Trophoblast cell (in vitro differentiated cells and primary cell): ENCODE results near the gene FKBP5.

Experiments used
- DNase-seq, 2 donors: peaks; one replicate each; pipeline ENCODE4 v3.0.0-alpha.2; 2016
- H2AFZ ChIP-seq: 2 replicates; pipeline ENCODE4 v1.6.1; 2013; ENCODE audit warnings: low read length, moderate library complexity, mild to moderate bottlenecking; ENCODE audit not compliant: insufficient read depth, poor library complexity
- H2AK5ac ChIP-seq: 2 replicates; pipeline ENCODE4 v1.6.1; 2013; ENCODE audit warnings: mild to moderate bottlenecking, low read length
- H2BK120ac ChIP-seq: 2 replicates; pipeline ENCODE4 v1.6.1; 2013; ENCODE audit warnings: low read length, mild to moderate bottlenecking, moderate library complexity; ENCODE audit not compliant: insufficient read depth, poor library complexity
- H2BK12ac ChIP-seq: 2 replicates; pipeline ENCODE4 v1.6.1; 2013; ENCODE audit warnings: mild to moderate bottlenecking, low read length, moderate library complexity
- H2BK5ac ChIP-seq: 2 replicates; pipeline ENCODE4 v1.6.1; 2013; ENCODE audit warnings: low read length, low read depth, moderate library complexity, mild to moderate bottlenecking; ENCODE audit not compliant: poor library complexity
- H3K14ac ChIP-seq: 2 replicates; pipeline ENCODE4 v1.6.1; 2013; ENCODE audit warnings: mild to moderate bottlenecking, low read length
- H3K18ac ChIP-seq: 2 replicates; pipeline ENCODE4 v1.6.1; 2013; ENCODE audit warnings: mild to moderate bottlenecking, low read length
- H3K23ac ChIP-seq: 2 replicates; pipeline ENCODE4 v1.6.1; 2013; ENCODE audit warnings: low read length
- H3K27ac ChIP-seq: 2 replicates; pipeline ENCODE4 v1.5.1; 2013; ENCODE audit warnings: low read depth, mild to moderate bottlenecking, inconsistent platforms, low read length, moderate library complexity
- H3K27me3 ChIP-seq: 2 replicates; pipeline ENCODE4 v1.6.1; 2013; ENCODE audit warnings: inconsistent platforms, mild to moderate bottlenecking, low read length, moderate library complexity; ENCODE audit not compliant: insufficient read depth
- H3K36me3 ChIP-seq, 2 experiments: 1 replicate in 1 of 2; 2 replicates in 1 of 2; pipeline ENCODE4 v1.6.1; 2013; ENCODE audit warnings: low read length in 2 of 2, mild to moderate bottlenecking in 2 of 2, moderate library complexity in 1 of 2; ENCODE audit not compliant: insufficient read depth in 2 of 2, control insufficient read depth in 1 of 2
- H3K4ac ChIP-seq: 2 replicates; pipeline ENCODE4 v1.6.1; 2013; ENCODE audit warnings: low read depth, mild to moderate bottlenecking, low read length, moderate library complexity
- H3K4me1 ChIP-seq, 2 experiments: 1 replicate in 1 of 2; 2 replicates in 1 of 2; pipeline ENCODE4 v1.6.1; 2013; ENCODE audit warnings: low read length in 2 of 2, mild to moderate bottlenecking in 2 of 2, moderate library complexity in 1 of 2; ENCODE audit not compliant: insufficient read depth in 2 of 2, control insufficient read depth in 1 of 2
- H3K4me2 ChIP-seq: 2 replicates; pipeline ENCODE4 v1.6.1; 2013; ENCODE audit warnings: inconsistent platforms, mild to moderate bottlenecking, low read length, moderate library complexity
- H3K4me3 ChIP-seq: 2 replicates; pipeline ENCODE4 v1.5.1; 2013; ENCODE audit warnings: mild to moderate bottlenecking, low read depth, low read length, inconsistent platforms
- H3K79me1 ChIP-seq: one replicate; pipeline ENCODE4 v1.6.1; 2013; ENCODE audit warnings: low read length
- H3K79me2 ChIP-seq: 2 replicates; pipeline ENCODE4 v1.6.1; 2013; ENCODE audit warnings: low read length, mild to moderate bottlenecking; ENCODE audit not compliant: control insufficient read depth, insufficient read depth, poor library complexity
- H3K9ac ChIP-seq: 2 replicates; pipeline ENCODE4 v1.6.1; 2013; ENCODE audit warnings: mild to moderate bottlenecking, low read length
- H3K9me3 ChIP-seq: 2 replicates; pipeline ENCODE4 v1.6.1; 2013; ENCODE audit warnings: low read depth, mild to moderate bottlenecking, control low read depth, inconsistent platforms, low read length; ENCODE audit not compliant: insufficient read depth
- H4K12ac ChIP-seq: 2 replicates; pipeline ENCODE4 v1.6.1; 2013; ENCODE audit warnings: low read depth, mild to moderate bottlenecking, low read length, moderate library complexity
- H4K8ac ChIP-seq: 2 replicates; pipeline ENCODE4 v1.6.1; 2013; ENCODE audit warnings: low read depth, mild to moderate bottlenecking, low read length, moderate library complexity
- H4K91ac ChIP-seq: one replicate; pipeline ENCODE4 v1.6.1; 2013; ENCODE audit warnings: low read depth, mild to moderate bottlenecking, low read length, moderate library complexity
- WGBS: extraction: QIAGEN DNeasy Blood & Tissue Kit; methylation state at CpG from one replicate; pipeline ENCODE4 v1.1.7; 2013; ENCODE audit warnings: missing lambda C conversion rate; ENCODE audit not compliant: insufficient read length, insufficient coverage; ENCODE audit errors: extremely low coverage; 5-methylcytosine and 5-hydroxymethylcytosine counted together

The FKBP5 gene

DNA sequence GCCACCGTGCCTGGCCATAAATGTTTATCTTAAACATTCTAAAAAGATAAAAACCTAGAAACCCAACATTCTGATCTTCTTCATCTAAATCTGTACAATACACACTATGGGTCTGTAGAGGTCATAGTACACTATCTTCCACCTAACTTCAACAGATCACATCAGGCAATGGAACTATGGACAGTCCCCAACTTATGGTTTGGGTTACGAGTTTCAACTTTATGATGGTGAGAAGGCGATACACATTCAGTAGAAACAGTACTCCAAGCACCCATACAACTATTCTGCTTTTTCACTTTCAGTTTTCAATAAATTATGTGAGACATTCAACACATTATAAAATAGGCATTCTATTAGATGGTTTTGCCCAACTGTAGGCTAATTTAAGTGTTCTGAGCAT is 23.1 kb downstream of the FKBP5 start:
- no peaks in the 10 kb centered on the region for H3K79me1 ChIP-seq
- H3K4me3 ChIP-seq, result no peak overlapping the region
- H2AK5ac ChIP-seq, result no peak overlapping the region
- no peak overlapping the region for H4K91ac ChIP-seq
- H2AFZ ChIP-seq, result no peak overlapping the region
- no peak overlapping the region for H3K4ac ChIP-seq
- no peaks in the 10 kb centered on the region for H3K27me3 ChIP-seq
- H2BK120ac ChIP-seq, result no peak overlapping the region
- H3K4me1 ChIP-seq, result no peaks in the 10 kb centered on the region
- no CpG with 5 or more reads among the region's 3 CpGs for WGBS
- no peak overlapping the region for H3K23ac ChIP-seq
- H3K18ac ChIP-seq, result no peak overlapping the region
- H2BK12ac ChIP-seq, result no peak overlapping the region
- no peaks in the 10 kb centered on the region for H3K79me2 ChIP-seq
- no peak overlapping the region for H4K8ac ChIP-seq
- H3K4me2 ChIP-seq, result no peak overlapping the region
- no peaks in the 10 kb centered on the region for H3K36me3 ChIP-seq
- H3K9ac ChIP-seq, result no peak overlapping the region
- no peak overlapping the region for H2BK5ac ChIP-seq
- H3K9me3 ChIP-seq, result no peaks in the 10 kb centered on the region
- no peak overlapping the region for H3K27ac ChIP-seq
- H4K12ac ChIP-seq, result no peak overlapping the region
- no peak for DNase-seq
- H3K14ac ChIP-seq, result no peak overlapping the region

DNA sequence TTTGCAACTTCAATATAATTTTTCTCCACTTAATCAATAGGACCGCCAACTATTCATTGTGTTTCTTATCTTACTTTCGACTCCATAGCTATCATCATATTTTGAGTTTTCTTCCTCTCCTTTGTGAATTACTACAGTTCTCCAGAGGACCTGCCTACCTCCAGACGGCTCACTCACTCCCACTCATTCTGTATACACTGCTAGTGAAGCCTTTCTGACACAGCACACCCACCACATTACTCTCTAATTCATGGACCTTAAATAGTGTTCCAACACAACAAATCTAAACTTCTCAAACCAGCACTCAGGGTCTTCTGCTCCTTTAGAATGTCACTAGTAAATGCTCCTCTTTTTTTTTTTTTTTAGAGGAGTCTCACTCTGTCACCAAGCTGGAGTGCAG is 23.8 kb downstream of the FKBP5 start:
- no peak overlapping the region for H3K23ac ChIP-seq
- H2BK12ac ChIP-seq, result no peak overlapping the region
- H4K8ac ChIP-seq, result no peak overlapping the region
- H2AFZ ChIP-seq, result no peak overlapping the region
- H3K4ac ChIP-seq, result no peak overlapping the region
- no peak overlapping the region for H4K12ac ChIP-seq
- H3K27me3 ChIP-seq, result no peaks in the 10 kb centered on the region
- no peak overlapping the region for H2BK120ac ChIP-seq
- no peak overlapping the region for H2AK5ac ChIP-seq
- H2BK5ac ChIP-seq, result no peak overlapping the region
- no peaks in the 10 kb centered on the region for H3K79me1 ChIP-seq
- H3K4me1 ChIP-seq, result no peaks in the 10 kb centered on the region
- no peaks in the 10 kb centered on the region for H3K36me3 ChIP-seq
- H3K4me2 ChIP-seq, result no peak overlapping the region
- no peaks in the 10 kb centered on the region for H3K9me3 ChIP-seq
- DNase-seq, result no peak
- H4K91ac ChIP-seq, result no peak overlapping the region
- H3K27ac ChIP-seq, result no peak overlapping the region
- H3K9ac ChIP-seq, result no peak overlapping the region
- H3K14ac ChIP-seq, result no peak overlapping the region
- no peak overlapping the region for H3K18ac ChIP-seq
- no peak overlapping the region for H3K4me3 ChIP-seq
- no CpG with 5 or more reads among the region's 3 CpGs for WGBS
- H3K79me2 ChIP-seq, result no peaks in the 10 kb centered on the region

DNA sequence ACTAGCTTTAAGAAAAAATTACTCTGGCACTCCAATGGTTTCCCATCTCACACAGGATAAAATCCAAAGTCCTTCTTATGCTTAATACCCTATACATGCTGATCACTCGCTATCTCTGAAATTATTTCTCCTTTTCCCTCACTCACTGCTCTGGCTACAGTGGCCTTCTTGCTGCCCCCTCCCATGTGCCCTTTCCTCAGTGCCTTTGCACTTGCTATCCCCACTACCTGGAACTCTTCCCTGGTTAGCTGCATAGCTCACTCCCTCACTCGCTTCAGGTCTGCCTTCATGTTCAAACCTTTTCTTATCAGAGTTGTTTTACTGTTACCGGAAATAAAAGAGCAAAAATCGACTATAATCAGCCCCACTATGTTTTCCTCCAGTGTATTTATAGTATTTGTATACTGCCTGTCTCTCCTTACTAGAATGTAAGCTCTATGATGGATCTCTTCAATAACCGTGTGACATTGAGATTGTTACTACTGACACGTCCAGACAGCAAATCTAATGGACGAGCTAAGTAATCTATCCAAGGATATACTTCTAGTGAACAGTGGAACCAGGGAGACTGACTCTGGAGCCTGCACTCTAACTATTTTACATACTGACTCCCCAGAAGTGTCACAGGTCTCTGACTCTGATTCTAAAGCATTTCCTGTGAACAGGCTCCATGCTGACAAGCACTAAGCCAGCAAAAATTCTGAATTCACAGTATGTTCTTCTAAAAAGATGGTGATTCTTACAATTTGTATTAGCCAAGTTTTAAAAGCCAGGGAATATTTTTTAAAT is 25.1 kb downstream of the FKBP5 start:
- Histone ChIP-seq H3K27ac (no peak overlapping the region), H3K14ac (no peak overlapping the region), H4K12ac (no peak overlapping the region), H3K4me2 (no peak overlapping the region), H3K9ac (no peak overlapping the region), H3K18ac (no peak overlapping the region), H2BK12ac (no peak overlapping the region), H3K36me3 (no peaks in the 10 kb centered on the region), H2BK120ac (no peak overlapping the region), H4K8ac (no peak overlapping the region), H3K4ac (no peak overlapping the region), H3K79me1 (no peaks in the 10 kb centered on the region), H3K4me3 (no peak overlapping the region), H2AK5ac (no peak overlapping the region), H3K79me2 (no peaks in the 10 kb centered on the region), H3K27me3 (no peaks in the 10 kb centered on the region), H4K91ac (no peak overlapping the region), H2BK5ac (no peak overlapping the region), H3K4me1 (no peaks in the 10 kb centered on the region), H2AFZ (no peak overlapping the region), H3K23ac (no peak overlapping the region), H3K9me3 (no peaks in the 10 kb centered on the region)
- DNase-seq, result no peak
- no CpG with 5 or more reads among the region's 7 CpGs for WGBS

DNA sequence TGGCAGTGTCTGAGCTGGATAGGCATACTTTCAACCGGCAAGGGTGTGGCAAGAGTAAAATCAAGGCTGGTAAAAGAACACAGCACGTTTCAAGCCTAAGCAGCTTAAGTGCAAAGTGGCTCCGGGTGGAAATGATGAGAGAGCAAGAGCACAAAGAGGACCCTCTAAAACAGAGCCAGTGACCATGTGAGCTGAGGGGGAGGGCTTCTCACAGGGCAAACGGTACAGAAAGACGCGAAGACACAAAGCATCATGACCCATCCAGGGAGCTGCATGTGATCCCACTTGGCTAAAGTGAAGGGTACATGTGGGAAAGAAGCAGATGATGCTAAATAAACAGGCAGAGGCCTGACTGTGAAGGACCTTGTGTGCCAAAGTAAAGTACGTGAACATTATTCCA is 25.7 kb downstream of the FKBP5 start:
- Histone ChIP-seq H4K8ac (no peak overlapping the region), H3K23ac (no peak overlapping the region), H3K9me3 (no peaks in the 10 kb centered on the region), H3K27ac (no peak overlapping the region), H4K91ac (no peak overlapping the region), H2BK12ac (no peak overlapping the region), H3K4ac (no peak overlapping the region), H2AFZ (no peak overlapping the region), H2BK5ac (no peak overlapping the region), H2BK120ac (no peak overlapping the region), H3K4me2 (no peak overlapping the region), H3K14ac (no peak overlapping the region), H3K4me1 (no peaks in the 10 kb centered on the region), H3K79me1 (no peaks in the 10 kb centered on the region), H3K4me3 (no peak overlapping the region), H2AK5ac (no peak overlapping the region), H4K12ac (no peak overlapping the region), H3K36me3 (no peaks in the 10 kb centered on the region), H3K18ac (no peak overlapping the region), H3K9ac (no peak overlapping the region), H3K27me3 (no peaks in the 10 kb centered on the region), H3K79me2 (no peaks in the 10 kb centered on the region)
- no peak for DNase-seq
- no CpG with 5 or more reads among the region's 7 CpGs for WGBS
